ENCODE measurements around the gene ATP9B.

Gene ATP9B

GRCh38 chr18:79427368-79428225, 358.4 kb downstream of the ATP9B start:
- DNase-seq (ENCODE audit: low spot score), result no peak
- TF ChIP-seq CTCF (IDR thresholded peaks at IDR 0.05; ENCODE audit: borderline replicate concordance, control extremely low read depth, extremely low read depth, insufficient read depth, missing control alignments), result no peak
- in situ Hi-C loops (cut with MboI; ENCODE audit: low sequenced_read_pairs, unreplicated experiment), result no loop called here

All from GM13976 (cell line).